ENCODE measurements around the gene KRTAP5-6.
A peak's percentile ranks its signal among the peaks of the same experiment; 100 is the strongest.
"Not testable (repeated sequence)": the region's sequence is repeated elsewhere in the genome, so short reads cannot be mapped to it uniquely, and the experiment has no call there.

The KRTAP5-6 gene

DNA sequence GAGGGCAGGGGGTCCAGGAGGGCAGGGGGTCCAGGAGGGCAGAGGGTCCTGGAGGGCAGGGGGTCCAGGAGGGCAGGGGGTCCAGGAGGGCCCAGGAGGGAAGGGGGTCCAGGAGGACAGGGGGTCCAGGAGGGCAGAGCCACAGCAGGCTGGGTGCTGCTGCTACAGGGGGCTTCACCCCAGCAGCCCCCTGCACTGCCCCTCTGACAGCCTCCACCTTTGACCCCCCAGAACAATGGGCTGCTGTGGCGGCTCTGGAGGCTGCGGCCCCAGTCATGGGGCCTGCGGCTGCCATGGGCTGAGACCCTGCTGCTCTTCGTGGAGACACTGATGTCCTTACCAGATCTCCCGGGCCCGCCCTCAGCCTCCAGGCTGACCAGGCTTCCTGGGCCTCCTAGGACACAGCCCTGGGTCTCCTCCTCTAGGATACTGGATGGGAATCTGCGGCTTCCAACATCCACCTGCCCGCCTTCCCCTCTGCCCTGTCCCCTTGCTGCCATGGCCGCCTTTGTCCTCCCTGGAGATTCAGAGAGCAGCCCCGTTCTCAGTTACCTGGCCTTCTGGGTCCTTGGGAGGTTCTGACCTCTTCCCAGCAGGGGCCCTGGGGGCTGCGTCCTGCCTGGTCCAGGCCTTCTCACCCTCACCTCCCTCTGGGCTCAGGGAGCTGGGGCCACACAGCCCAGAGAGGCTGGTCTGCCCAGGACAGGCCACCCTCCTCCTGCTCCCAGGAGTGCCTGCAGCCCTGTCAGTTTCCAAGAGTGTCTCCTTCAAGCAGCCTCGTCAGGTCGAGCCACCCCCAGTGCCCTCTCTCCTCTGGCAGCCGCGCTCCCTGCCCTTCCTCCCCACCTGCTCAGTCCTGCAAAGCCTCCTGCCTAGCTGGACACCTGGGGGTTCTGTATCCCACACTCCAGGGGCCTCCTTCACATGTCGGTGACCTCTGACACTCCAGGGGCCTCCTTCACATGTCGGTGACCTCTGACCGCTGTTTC is 11.8 kb upstream of the KRTAP5-6 start:
- not testable (repeated sequence) for DNase-seq

DNA sequence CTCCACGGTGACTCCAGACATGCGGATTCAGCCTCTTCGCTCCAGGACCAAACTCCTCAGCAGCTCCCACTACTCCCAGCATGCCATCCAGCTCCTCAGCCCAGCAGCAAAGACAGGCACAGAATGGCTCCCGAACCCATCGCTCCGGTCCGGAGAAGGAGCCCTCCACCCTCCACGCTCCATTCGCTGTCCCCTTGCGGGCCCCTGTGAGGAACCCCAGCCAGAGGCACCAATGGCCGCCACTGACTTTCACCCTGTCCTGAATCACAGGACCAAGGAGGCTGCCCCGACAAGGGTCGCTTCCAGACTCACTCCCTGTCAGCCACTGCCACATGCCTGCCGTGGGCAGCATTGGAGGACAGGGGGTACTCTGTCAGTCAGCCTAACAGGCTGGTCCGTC is 10.8 kb upstream of the KRTAP5-6 start:
- DNase-seq: not testable (repeated sequence)

DNA sequence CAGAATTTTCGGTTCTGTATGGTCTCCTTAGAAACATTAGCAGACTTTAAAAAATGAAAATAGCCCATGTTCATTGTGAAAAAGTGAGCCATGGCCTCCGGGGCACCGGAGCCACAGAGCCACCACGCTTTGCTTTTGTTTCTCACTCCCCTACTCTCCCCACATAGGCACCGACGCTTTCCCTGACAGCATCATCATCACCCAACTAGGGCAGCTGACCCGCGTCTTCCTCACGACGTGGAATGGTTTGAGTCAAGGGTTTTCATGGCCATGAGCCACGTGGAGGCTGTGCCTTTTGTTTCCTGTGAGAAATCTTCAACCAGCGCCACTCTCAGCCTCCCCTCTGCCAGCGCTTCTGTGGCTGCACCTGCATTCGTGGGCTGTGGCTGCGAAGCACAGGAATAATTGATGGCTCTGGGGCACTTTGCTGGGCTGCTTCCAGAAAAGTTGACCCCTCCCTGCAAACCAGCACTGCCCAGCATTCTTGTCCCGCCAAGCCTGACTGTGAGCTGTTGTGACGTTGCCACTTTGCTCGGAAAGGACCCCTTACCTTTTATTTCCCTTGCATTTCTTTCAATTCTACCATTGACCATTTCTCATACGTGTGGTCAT is 8.6 kb upstream of the KRTAP5-6 start:
- not testable (repeated sequence) for DNase-seq

DNA sequence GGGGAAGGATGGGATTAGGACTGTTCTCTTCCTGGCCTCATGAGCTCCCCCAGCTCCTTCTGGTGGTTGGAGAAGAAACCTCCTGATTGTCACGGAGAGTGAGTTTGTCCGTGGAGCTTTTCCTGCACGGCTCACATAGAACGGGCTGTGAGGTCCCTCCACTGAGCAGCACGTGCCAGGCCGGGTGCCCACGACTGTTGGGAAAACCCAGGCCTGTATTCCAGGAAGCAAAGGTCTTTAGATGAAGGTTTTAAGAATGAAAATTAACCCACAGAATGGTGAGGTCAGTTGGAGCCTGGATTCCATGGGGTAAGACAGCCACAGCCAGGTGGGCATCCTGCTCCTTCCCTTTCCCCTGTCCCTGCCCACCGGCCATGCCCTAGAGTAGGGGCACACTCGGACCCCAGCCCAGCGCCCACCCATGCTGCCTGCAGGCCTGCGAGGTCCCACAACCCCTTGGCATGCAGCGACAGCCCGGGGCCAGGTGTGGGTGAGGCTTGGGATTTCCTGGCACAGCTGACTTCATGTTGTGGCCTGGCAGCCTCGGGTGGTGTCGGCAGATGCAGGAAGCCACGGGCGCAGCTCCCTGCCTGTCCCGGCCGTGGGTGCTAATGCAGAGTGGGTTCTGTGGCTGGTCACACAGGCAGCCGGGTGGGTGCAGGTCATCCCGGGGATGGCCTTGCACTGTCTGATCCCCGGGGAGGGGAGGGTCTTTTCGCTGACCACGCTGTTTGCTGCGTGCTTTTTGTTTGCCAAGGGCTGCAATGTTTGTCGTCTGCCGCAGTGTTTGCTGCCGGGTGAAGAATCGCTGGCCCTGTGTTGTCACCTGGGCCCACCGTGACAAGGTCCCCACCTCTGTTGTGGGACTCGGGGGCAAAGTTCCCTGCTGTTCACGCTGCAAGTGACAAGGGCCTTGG is 7.5 kb upstream of the KRTAP5-6 start:
- not testable (repeated sequence) for DNase-seq

DNA sequence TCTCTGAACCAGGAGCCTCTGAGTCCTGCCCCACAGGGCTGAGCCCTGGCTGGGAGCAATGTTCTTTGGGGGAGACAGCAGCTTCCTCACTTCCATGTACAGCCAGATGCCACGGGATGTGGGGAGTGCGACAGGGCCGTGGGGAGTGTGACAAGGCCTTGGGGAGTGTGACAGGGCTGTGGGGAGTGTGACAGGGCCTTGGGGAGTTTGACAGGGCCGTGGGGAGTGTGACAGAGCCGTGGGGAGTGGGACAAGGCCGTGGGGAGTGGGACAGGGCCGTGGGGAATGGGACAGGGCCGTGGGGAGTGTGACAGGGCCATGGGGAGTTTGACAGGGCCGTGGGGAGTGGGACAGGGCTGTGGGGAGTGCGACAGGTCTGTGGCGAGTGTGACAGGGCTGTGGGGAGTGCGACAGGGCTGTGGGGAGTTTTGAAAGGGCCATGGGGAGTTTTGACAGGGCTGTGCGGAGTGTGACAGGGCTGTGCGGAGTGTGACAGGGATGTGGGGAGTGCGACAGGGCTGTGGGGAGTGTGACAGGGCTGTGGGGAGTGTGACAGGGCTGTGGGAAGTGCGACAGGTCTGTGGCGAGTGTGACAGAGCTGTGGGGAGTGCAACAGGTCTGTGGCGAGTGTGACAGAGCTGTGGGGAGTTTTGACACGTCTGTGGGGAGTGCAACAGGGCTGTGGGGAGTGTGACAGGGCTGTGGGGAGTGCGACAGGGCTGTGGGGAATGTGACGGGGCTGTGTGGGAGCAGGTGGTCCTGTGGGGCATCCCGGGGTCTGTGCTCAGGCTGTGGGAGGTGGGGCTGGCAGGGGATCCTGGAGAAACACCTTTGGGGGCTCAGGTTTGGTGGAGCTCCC is 6.6 kb upstream of the KRTAP5-6 start:
- DNase-seq: no peak

DNA sequence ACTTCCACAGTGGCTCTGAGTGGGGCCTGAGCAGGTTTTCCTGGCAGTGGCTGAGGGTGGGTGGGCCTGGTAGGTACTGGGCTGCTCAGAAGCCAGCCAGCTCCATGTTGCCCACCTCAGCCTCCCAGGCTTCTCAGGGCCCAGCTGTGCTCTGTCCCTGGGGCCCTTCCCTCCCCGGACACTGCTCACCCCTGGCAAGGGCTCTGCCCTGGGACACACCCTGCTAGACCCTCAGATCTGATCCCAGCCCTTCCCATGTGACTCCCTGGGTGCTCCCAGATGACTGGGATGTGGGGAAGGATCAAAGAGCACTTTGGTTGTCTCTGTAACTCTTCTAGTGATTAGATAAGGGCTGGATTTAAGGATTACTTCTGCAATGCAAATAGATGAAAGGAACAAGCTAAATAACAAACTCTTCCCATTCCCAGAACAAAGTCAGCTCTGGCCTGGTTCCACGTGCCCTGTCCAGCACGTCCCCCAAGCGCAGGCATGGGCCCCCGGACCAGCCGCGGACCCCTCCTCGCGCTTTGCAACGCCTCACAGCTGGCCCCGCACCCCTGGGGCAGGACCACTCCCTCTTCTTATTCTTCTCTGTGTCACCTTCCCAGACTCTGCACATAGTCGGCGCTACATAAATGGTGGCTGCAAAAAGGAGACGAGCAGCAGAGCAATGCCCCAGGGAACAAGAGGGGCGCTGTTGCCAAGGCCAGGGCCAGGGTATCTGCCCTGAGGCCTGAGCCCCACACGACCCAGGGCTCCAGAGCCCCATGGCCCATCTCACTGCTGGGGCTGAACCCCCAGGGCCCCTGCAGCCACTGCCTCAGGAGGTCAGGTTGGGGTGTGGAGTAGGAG is 5.7 kb upstream of the KRTAP5-6 start:
- no peak for DNase-seq

DNA sequence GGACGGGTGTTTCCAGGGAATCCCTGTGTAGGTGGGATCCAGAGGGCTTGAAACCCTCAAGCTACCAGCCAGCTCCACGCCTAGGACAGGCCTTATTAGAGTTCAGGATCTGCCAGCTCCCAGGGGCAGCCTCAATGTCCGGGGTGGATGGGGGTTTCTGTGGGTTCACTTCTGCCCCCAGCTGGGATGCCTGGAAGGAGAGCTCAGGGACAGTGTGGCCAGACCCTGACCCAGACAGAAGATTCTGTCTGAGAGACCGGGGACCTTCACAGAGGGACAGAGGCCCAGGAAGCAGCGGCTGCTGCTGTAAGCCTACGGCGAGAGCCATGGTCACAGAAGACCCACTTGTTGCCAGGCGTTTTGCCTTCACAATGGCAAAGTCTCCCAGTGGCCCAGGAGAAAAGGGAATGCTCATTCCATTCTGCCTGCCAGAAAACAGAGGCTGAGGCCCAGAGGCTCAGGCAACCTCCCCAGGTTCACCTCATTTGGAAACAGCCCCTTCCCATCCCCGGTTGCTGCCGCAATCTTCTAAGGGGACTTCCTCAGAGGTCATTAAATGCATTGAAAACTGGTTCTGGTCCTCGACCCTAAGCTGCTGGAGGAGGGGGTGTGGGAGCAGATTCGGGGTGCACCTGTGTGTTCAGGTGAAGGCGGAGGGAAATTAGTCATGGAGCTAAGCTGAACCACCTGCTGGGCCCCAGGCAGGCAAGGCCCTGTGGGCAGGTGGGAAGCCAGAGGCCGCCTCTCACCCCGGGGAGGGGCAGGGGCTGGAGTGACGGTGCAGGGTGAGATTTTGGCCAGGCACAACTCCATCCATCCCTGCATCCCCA is 4.9 kb upstream of the KRTAP5-6 start:
- no peak for DNase-seq

DNA sequence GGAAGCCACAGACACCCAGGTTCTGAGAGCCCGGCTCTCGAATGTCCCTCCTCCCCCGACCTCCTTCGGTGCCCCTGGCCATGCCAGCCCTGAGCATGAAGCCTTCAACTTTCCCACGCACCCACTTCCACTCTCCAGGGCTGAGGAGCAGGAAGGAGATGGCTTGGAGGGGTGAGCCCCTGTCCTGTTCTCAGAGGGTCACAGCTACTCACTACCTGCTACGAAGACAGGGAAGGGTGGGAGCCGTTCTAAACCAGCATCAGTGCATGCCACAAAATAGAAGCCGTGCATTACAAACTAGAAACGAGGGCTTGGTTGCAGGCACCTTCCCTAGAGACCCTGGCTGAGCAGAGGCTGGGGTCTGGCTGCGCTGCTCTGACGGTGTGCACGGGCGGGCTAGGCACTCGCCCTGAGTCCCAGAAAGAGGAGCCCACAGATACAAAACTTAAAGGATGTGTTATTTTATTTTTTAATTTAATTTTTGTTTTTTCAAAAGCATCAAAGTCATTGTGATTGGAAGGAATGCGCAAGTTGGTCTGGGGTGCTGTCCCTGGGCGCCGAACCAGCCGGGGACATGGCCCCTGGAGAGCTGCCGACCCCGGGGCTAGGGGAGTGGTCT is 4.2 kb upstream of the KRTAP5-6 start:
- DNase-seq: no peak

DNA sequence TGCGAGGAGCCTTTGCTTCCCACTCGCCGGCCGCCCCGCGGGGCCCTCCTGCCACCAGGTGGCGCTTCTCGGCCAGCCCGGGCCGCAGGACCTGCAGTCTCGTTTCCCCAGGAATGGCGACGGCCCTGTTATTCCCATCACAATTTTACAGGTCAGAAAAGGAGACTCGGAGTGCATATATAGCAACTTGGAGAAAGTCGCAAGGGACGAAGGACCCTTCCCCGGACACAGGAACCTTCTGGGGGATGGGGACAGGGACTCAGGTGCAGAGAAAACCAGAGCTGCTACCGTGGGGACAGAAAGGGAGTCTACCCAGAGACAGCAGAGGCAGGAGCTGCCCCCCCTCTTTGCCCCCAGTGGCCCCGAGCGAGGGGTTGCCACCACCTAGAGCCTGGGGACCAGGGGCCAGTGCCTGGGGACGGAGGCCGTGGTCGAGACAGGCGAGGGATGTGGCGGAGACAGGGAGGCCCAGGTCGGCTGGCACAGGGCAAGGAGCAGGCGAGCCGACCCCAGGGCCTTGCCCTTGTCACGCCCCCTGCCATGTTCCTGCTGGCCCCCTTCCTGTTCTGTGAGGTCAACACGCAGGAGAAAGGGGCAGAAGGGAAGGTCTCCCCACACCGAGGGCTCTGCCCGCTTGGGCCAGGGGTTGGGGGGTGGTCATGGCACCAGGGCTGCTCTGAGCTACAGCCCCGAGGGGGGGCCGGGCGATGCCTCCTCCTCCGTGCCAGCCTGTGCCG is 3.5 kb upstream of the KRTAP5-6 start:
- DNase-seq: peak; percentile 82

DNA sequence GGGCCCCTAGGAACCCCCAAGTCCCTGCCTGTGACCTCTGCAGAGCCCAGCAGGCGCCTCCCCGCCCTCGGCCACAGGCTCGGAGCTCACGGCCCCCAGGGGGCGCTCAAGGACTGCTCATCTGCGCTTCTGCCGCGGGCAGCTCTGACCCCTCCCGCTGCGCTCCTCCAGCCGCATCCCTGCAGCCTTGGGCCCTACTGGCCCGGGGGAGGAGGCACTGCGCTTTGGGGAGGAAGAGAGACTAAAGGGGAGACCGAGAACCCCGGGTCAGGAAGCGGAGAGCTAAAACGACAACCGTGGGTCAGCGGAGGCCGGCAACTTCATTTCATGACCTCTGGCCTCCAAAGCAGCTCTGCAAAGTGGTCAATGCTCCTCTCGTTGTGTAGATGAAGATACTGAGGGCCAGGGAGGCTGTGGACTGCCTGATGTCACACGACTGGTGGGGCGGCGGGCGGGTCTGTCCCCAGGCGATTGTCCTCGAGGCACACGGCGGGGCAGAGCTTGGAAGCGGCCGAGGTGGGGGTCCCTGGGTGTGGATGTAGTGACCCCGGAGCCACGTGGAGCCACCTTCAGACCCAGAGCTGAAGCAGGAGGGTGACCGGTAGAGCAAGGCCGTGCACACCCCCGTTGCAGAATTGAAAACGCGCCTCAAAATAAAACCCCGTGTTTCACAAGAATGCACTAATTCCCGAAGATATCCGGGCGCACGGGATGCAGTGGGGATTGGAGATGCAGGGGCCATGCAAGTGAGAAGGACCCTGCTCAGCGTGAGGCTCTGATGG is 2.7 kb upstream of the KRTAP5-6 start:
- peak; percentile 91 for DNase-seq

DNA sequence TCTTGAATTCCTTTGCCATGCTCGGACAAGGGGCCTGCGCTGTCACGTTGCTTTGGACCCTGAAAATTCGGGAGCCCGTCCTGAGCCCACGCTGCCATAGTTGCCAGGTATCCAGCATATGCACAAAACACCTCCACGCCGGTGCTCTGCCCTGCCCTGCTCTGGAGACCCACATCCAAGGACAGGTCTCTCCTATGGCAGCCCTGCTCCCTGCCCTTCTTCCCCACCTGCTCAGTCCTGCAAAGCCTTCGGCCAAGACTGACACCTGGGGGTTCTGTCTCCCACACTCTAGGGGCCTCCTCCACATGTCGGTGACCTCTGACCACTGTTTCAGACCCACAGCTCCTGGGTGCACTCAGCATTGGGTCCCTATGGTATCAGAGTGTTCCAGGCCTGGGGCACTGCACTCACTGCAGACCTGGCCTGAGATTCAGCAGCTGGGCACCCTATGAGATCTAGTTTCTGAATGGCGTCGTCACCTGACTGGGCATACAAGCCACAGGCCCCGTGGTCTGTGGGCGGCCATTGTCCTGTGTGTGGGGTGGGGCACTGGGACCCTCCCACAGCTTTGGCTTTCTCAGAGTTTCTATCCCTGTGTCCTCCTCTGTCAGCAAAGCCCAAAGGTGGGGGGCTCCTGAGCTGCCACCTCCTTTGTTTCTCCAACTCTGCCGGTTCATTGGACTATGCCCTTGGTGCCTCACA is 2.0 kb upstream of the KRTAP5-6 start:
- no peak for DNase-seq

DNA sequence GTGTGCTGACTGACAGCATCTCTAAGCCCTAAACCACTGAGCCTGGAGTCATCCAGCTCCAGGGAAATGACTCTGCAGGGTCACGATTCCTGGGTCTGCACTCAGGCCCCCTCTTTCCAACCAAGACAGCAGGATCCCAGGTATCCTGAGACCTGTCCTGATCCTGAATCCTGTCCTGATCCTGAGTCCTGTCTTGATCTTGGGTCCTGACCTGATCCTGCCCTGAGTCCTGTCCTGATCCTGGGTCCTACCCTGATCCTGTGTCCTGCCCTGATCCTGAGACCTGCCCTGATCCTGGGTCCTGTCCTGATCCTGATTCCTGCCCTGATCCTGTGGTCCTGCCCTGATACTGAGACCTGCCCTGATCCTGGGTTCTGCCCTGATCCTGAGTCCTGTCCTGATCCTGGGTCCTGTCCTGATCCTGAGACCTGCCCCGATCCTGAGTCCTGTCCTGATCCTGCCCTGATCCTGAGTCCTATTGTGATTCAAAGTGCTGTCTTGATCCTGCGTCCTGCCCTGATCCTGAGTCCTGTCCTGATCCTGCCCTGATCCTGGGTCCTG is 1.4 kb upstream of the KRTAP5-6 start:
- no peak for DNase-seq

DNA sequence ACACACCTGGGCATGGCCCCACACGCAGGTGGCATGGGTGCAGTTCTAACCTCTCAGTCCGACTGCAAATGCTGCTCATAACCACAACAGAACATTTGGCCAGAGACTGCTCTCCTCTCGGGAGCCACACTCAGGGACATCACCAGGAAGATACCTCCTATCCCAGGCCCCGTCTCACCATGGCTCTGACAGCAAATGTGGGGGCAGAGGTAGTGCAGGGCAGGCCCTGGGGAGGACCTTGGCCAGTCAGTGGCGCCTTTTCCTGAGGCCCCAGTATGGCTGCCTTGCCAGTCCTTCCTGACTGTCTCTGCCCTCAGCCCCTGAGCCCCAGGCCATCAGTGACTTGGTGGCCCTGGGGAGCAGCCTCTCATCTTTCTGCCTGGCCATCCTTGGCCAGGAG is 2.8 kb downstream of the KRTAP5-6 start:
- no peak for DNase-seq

DNA sequence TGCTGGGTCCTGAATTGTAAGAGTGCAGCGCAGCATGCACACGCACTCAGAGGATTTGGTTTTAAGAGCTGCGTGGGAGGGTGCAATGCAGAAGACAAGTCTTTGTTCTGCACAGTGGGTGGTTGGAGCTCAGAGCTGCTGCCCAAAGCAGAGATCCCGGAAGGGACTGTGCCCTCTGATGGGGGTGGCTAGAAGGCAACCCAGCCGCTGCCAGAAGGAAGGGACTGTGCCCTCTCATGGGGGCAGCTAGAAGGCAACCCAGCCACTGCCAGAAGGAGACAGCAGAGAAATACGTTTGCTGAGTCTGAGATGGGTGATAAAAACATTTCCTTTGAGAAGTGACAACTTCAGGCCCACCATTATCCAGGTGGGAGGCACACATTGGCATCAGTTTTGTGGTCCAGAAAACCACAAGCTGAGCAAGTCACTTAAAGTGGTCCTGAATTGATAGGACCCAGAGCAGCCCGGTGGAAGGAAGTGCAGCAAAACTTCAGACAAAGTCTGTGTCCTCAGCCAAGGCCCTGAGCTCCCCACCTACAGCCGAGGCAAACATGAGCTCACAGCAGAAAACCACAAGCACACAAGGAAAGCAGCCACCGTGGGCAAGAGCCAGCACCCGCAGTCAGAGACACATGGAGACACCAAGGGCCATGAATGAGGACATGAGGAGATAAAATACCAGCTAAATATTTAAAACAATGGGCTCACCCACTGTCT is 4.3 kb downstream of the KRTAP5-6 start:
- DNase-seq: no peak

DNA sequence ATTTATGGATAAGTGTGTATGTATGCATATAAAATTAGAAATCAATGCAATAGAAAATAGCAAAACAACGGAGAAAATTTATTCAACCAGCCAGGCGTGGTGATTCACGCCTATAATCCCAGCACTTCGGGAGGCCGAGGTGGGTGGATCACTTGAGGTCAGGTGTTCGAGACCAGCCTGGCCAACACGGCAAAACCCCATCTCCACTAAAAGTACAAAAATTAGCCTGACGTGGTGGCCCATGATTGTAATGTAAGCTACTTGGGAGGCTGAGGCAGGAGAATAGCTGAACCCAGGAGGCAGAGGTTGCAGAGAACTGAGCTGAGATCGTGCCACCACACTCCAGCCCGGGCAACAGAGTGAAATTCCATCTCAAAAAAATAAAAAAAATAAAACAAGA is 5.5 kb downstream of the KRTAP5-6 start:
- DNase-seq: no peak

DNA sequence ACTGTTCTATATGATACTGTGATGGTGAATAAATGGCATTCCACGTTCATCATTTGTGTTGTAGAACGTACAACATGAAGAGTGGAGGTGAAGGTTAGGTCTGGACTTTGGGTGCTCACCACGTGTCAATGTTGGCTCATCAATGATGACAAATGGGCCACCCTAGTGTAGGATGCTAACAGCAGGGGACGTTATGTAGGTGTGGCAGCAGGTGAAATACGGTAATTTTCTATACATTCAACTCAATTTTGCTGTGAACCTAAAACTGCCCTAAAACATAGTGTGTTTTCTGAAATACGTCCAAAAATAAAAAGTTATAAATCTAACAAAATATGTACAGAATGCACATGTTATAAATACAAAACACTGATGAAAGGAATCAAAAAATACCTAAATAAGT is 6.2 kb downstream of the KRTAP5-6 start:
- DNase-seq: no peak
